Adrenal gland (tissue), 5 donors: ENCODE measurements around the gene MGME1.

Source experiments
- CTCF ChIP-seq, 6 experiments: fragments of 450-650 bp in 4 of 6; fragments of 200-600 bp in 2 of 6; sonication (generic) in 1 of 6; IDR thresholded peaks; 1 replicate in 5 of 6; 2 replicates in 1 of 6; pipeline versions ENCODE4 v1.5.1 to v1.8.0; 2016 to 2021; ENCODE audit warnings: antibody characterized with exemption in 6 of 6, mild to moderate bottlenecking in 2 of 6, moderate library complexity in 1 of 6
- POLR2A ChIP-seq, 2 donors: fragments of 450-650 bp; IDR thresholded peaks; one replicate each; pipeline ENCODE4 v1.6.1; 2017; ENCODE audit warnings: antibody characterized with exemption in 2 of 2, mild to moderate bottlenecking in 2 of 2, moderate library complexity in 1 of 2
- donor health status: DM: no; HTN: no; CAD: no.

GRCh38 chr20:18005170-18005989, 36.6 kb downstream of the MGME1 start:
- TF ChIP-seq CTCF (IDR thresholded peaks at IDR 0.05) (no peak), POLR2A (IDR thresholded peaks at IDR 0.05) (no peak)
